ENCODE results near the gene HIVEP3.

DNA sequence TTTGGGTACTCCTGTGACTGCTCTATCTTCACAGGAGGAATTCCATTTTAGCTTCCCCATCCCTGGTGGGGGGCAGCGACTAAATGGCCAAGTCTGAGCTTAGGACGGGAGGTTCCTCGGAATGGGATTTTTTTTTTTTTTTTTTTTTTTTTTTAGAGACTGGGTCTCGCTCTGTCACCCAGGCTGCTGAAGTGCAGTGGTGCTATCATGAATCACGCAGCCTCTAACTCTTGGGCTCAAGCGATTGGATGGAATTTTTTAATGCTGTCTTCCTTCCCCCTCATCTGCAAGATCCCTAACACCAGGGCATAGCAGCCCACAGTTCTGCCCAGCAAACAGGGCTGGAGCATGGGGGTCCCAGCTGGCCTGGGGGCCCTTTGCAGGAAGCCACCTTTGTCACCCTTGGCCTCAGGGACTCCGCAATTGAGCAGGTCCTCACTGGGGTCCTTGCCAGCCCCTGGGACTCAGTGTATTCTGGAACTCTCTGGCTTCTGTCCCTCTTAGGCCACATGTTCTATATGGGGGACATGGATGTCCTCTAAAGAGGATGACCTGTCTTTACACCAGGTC lies 421.2 kb downstream of the HIVEP3 start:
- no peak for TF ChIP-seq EZH2 (IDR thresholded peaks at IDR 0.05; ENCODE audit: low read depth)
- TF ChIP-seq, protein P1, sequence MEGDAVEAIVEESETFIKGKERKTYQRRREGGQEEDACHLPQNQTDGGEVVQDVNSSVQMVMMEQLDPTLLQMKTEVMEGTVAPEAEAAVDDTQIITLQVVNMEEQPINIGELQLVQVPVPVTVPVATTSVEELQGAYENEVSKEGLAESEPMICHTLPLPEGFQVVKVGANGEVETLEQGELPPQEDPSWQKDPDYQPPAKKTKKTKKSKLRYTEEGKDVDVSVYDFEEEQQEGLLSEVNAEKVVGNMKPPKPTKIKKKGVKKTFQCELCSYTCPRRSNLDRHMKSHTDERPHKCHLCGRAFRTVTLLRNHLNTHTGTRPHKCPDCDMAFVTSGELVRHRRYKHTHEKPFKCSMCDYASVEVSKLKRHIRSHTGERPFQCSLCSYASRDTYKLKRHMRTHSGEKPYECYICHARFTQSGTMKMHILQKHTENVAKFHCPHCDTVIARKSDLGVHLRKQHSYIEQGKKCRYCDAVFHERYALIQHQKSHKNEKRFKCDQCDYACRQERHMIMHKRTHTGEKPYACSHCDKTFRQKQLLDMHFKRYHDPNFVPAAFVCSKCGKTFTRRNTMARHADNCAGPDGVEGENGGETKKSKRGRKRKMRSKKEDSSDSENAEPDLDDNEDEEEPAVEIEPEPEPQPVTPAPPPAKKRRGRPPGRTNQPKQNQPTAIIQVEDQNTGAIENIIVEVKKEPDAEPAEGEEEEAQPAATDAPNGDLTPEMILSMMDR (conservative IDR thresholded peaks at IDR 0.05) = no peak
